Transverse colon (tissue), 4 donors: ENCODE results near the gene RIIAD1.

Experiments used
- EP300 ChIP-seq: sonication (generic); formaldehyde crosslinking; IDR thresholded peaks from one replicate; pipeline ENCODE4 v1.6.1; 2017; ENCODE audit warnings: antibody characterized with exemption, low read depth
- POLR2AphosphoS5 ChIP-seq, 3 donors: sonication (generic); formaldehyde crosslinking; IDR thresholded peaks; one replicate each; pipeline ENCODE4 v1.6.1; 2016; ENCODE audit warnings: antibody characterized with exemption in 3 of 3
- TF ChIP-seq, protein P1 (sequence below), 5 experiments: fragments of 200-600 bp in 3 of 5; fragments of 450-650 bp in 2 of 5; sonication (generic) in 3 of 5; IDR thresholded peaks; 1 replicate in 2 of 5; 2 replicates in 3 of 5; pipeline ENCODE4 v1.5.1; 2016 to 2017; ENCODE audit warnings: antibody characterized with exemption in 5 of 5, inconsistent platforms in 3 of 5, mild to moderate bottlenecking in 2 of 5, moderate library complexity in 1 of 5

DNA sequence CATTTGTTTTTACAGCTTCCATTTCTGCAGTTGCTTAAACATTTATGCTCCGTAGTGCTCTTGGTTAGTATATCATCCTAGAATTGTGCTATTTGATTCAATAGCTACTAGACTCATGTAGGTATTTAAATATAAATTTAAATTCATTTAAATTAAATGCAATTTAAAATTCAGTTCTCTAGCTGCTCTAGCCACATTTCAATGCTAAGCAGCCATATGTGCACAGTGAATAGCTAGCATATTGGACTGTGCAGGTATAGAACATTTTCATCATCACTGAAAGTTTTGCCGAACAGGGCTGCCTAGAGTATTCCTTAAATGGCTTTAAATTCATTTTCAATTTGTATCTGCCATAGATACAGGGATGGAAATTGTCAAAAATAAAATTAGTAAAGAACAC lies 37.2 kb upstream of the RIIAD1 start:
- TF ChIP-seq, protein P1, sequence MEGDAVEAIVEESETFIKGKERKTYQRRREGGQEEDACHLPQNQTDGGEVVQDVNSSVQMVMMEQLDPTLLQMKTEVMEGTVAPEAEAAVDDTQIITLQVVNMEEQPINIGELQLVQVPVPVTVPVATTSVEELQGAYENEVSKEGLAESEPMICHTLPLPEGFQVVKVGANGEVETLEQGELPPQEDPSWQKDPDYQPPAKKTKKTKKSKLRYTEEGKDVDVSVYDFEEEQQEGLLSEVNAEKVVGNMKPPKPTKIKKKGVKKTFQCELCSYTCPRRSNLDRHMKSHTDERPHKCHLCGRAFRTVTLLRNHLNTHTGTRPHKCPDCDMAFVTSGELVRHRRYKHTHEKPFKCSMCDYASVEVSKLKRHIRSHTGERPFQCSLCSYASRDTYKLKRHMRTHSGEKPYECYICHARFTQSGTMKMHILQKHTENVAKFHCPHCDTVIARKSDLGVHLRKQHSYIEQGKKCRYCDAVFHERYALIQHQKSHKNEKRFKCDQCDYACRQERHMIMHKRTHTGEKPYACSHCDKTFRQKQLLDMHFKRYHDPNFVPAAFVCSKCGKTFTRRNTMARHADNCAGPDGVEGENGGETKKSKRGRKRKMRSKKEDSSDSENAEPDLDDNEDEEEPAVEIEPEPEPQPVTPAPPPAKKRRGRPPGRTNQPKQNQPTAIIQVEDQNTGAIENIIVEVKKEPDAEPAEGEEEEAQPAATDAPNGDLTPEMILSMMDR (IDR thresholded peaks at IDR 0.05) = no peak
- TF ChIP-seq EP300 (no peak), POLR2AphosphoS5 (IDR thresholded peaks at IDR 0.05) (no peak)
